GM12878 (cell line): Measurements from ENCODE around the gene MAST4. TPM values are rescaled to one million over a fixed set of nuclear protein-coding genes. Genes with fewer than 3 reads are reported as not detected.

Experiments
- ATAC-seq: fragments of 200-7000 bp; cut with Tn5 transposase; 3 replicates; pipeline ENCODE4 v1.9.1; 2020; ENCODE audit warnings: mild to moderate bottlenecking, moderate library complexity
- BruUV-seq: library from RNA; stranded (reverse); fragments of 400-500 nt; replicated peaks from 2 replicates; lab custom pipeline; 2021; lab: Mats Ljungman, UMichigan
- CTCF ChIA-PET: fragments of 300-600 bp; sonication (Branson Sonifier 250); formaldehyde crosslinking; extraction: SDS; loops from one replicate; lab custom pipeline; 2021; ENCODE audit warnings: inconsistent platforms; lab: Yijun Ruan, JAX
- POLR2A ChIA-PET: fragments of 350-600 bp; formaldehyde crosslinking; extraction: SDS; loops from one replicate; lab custom pipeline; 2021; ENCODE audit warnings: inconsistent platforms; lab: Charles Lee
- RAD21 ChIA-PET: fragments of 300-600 bp; sonication (Branson Sonifier 250); formaldehyde crosslinking; loops from one replicate; lab custom pipeline; 2023; ENCODE audit warnings: antibody characterized with exemption; ENCODE audit not compliant: unreplicated experiment; lab: Charles Lee
- SMC1A ChIA-PET: fragments of 300-600 bp; sonication (Branson Sonifier 250); formaldehyde crosslinking; loops from one replicate; lab custom pipeline; 2023; ENCODE audit not compliant: unreplicated experiment, uncharacterized antibody; lab: Charles Lee
- DNase-seq: peaks from one replicate; pipeline ENCODE4 v3.0.0-alpha.2; 2011; ENCODE audit warnings: low read depth, low spot score
- FAIRE-seq: peaks from 3 replicates; lab custom pipeline; 2011; peaks lifted over from hg19 to GRCh38; lab: Jason Lieb, UNC
- H2AFZ ChIP-seq: 2 replicates; pipeline ENCODE4 v1.6.0; 2011; ENCODE audit warnings: low read depth, low read length, control low read depth; ENCODE audit not compliant: control insufficient read depth
- H3K27ac ChIP-seq: 2 replicates; pipeline ENCODE4 v1.5.1; 2011; ENCODE audit warnings: control low read depth; ENCODE audit not compliant: control insufficient read depth, insufficient read depth
- H3K27me3 ChIP-seq, 2 experiments: replicated peaks in 1 of 2; 2 replicates each; pipeline versions ENCODE4 v1.6.0 to v1.6.1; 2011; ENCODE audit warnings: low read length in 1 of 2; ENCODE audit not compliant: control insufficient read depth in 2 of 2, insufficient read depth in 2 of 2
- H3K36me3 ChIP-seq, 2 experiments: 2 replicates each; pipeline ENCODE4 v1.5.1; 2011; ENCODE audit warnings: low read length in 1 of 2; ENCODE audit not compliant: control insufficient read depth in 2 of 2, insufficient read depth in 2 of 2
- H3K4me1 ChIP-seq: 2 replicates; pipeline ENCODE4 v1.6.1; 2011; ENCODE audit warnings: mild to moderate bottlenecking, low read length, moderate library complexity, mixed read lengths; ENCODE audit not compliant: control insufficient read depth, insufficient read depth
- H3K4me2 ChIP-seq: 2 replicates; pipeline ENCODE4 v1.6.0; 2011; ENCODE audit warnings: control low read depth; ENCODE audit not compliant: control insufficient read depth, insufficient read depth
- H3K4me3 ChIP-seq: fragments of 200-600 bp; sonication (generic); 2 replicates; pipeline ENCODE4 v1.5.1; 2016
- H3K79me2 ChIP-seq: 2 replicates; pipeline ENCODE4 v1.6.0; 2011; ENCODE audit warnings: low read length; ENCODE audit not compliant: control insufficient read depth, insufficient read depth
- H3K9ac ChIP-seq: 2 replicates; pipeline ENCODE4 v1.8.0; 2011; ENCODE audit warnings: low read length, control low read depth, mixed read lengths; ENCODE audit not compliant: control insufficient read depth, insufficient read depth
- H3K9me3 ChIP-seq: replicated peaks from 3 replicates; pipeline ENCODE4 v1.5.1; 2011; ENCODE audit warnings: mild to moderate bottlenecking, low read length; ENCODE audit not compliant: control insufficient read depth, insufficient read depth
- H4K20me1 ChIP-seq: 2 replicates; pipeline ENCODE4 v1.6.0; 2011; ENCODE audit not compliant: control insufficient read depth, insufficient read depth
- ASH2L ChIP-seq: fragments of 300-600, 200-600 bp; sonication (generic); IDR thresholded peaks from 2 replicates; pipeline ENCODE4 v1.6.1; 2017; ENCODE audit warnings: low read depth, mild to moderate bottlenecking, borderline replicate concordance
- EZH2 ChIP-seq: IDR thresholded peaks from 2 replicates; pipeline ENCODE4 v1.6.1; 2012; ENCODE audit warnings: low read depth, mild to moderate bottlenecking, control low read depth, inconsistent platforms, low read length, borderline replicate concordance; ENCODE audit not compliant: control insufficient read depth
- LARP7 ChIP-seq: fragments of 450-650 bp; IDR thresholded peaks from 2 replicates; pipeline ENCODE4 v1.6.1; 2017; ENCODE audit warnings: mild to moderate bottlenecking
- MEF2B ChIP-seq: fragments of 450-650 bp; IDR thresholded peaks from 2 replicates; pipeline ENCODE4 v1.6.1; 2018; ENCODE audit warnings: mild to moderate bottlenecking, moderate library complexity; ENCODE audit not compliant: partially characterized antibody, poor library complexity, severe bottlenecking
- MTA3 ChIP-seq: IDR thresholded peaks from 2 replicates; pipeline ENCODE4 v1.6.1; 2012; ENCODE audit warnings: low read length, inconsistent platforms, borderline replicate concordance
- MYC ChIP-seq: IDR thresholded peaks from 2 replicates; pipeline ENCODE4 v1.6.1; 2011; ENCODE audit warnings: mild to moderate bottlenecking, low read length, moderate library complexity, inconsistent platforms; ENCODE audit not compliant: insufficient read depth, insufficient replicate concordance, insufficient read length, severe bottlenecking
- NR2C2 ChIP-seq: IDR thresholded peaks from 2 replicates; pipeline ENCODE4 v1.6.1; 2011; ENCODE audit warnings: borderline replicate concordance, low read depth; ENCODE audit not compliant: control insufficient read depth, insufficient read length
- RAD51 ChIP-seq: fragments of 450-650 bp; IDR thresholded peaks from 2 replicates; pipeline ENCODE4 v1.6.1; 2016; ENCODE audit warnings: moderate library complexity, mild to moderate bottlenecking, inconsistent platforms
- WRNIP1 ChIP-seq: IDR thresholded peaks from 2 replicates; pipeline ENCODE4 v1.6.1; 2011; ENCODE audit warnings: low read depth, low read length, improper control_type of control experiment, borderline replicate concordance
- WGBS: methylation state at CpG from one replicate; pipeline ENCODE4 v1.1.6; 2016; ENCODE audit warnings: low lambda C conversion rate; ENCODE audit not compliant: insufficient replicate concordance, insufficient coverage; ENCODE audit errors: missing lambda C conversion rate; 5-methylcytosine and 5-hydroxymethylcytosine counted together
- in situ Hi-C: fragments of 300-500 bp; cut with MboI; formaldehyde crosslinking; loops from 9 replicates; pipeline ENCODE4 v1.14.3; 2018; ENCODE audit warnings: mixed read lengths
- intact Hi-C: fragments of 100-400 bp; cut with micrococcal nuclease; formaldehyde crosslinking; loops from one replicate; pipeline ENCODE4 v1.14.2; 2022; ENCODE audit not compliant: unreplicated experiment
- polyA plus RNA-seq, 11 experiments: library from polyadenylated mRNA; depleted of rRNA in 4 of 11; unstranded in 6 of 11; stranded (reverse) in 5 of 11; fragments of >200 nt; fragmentation: Nextera tagmentation in 4 of 11; fragmentation: Illumina TruSeq in 1 of 11; extraction: Ambion mirVana in 4 of 11; extraction: Trizol in 1 of 11; gene quantifications; 1 replicate in 1 of 11; 2 replicates in 10 of 11; pipeline versions ENCODE4 v1.2.1 to v1.2.3, GENCODE V29; 2011 to 2016; ENCODE audit warnings: inconsistent platforms in 2 of 11, missing spikeins in 2 of 11, low read depth in 1 of 11
- total RNA-seq, 4 experiments: library from RNA; depleted of rRNA in 3 of 4; stranded (reverse); fragments of >200 nt in 3 of 4; fragmentation: Illumina TruSeq in 1 of 4; extraction: Trizol in 1 of 4; gene quantifications; 2 replicates each; pipeline versions ENCODE4 v1.2.1 to v1.2.3, GENCODE V29; 2013 to 2021
- TF ChIP-seq, protein P1 (sequence below): IDR thresholded peaks from 2 replicates; pipeline ENCODE4 v1.6.1; 2012; ENCODE audit warnings: low read depth, low read length, improper control_type of control experiment
- TF ChIP-seq, protein P2 (sequence below): fragments of 450-650 bp; IDR thresholded peaks from 2 replicates; pipeline ENCODE4 v1.6.1; 2016; ENCODE audit warnings: mild to moderate bottlenecking, moderate library complexity, borderline replicate concordance
- TF ChIP-seq, protein P3 (sequence below): fragments of 450-650 bp; conservative IDR thresholded peaks from 2 replicates; pipeline ENCODE4 v1.6.1; 2017; ENCODE audit warnings: mild to moderate bottlenecking, moderate library complexity

The MAST4 gene
- total and polyA plus RNA-seq, 10 of the 15 experiments (the other 5 are each of a cell fraction or from before 2014, with no cell fraction given) = 0.02 to 1.6 (median 0.29) TPM; not detected in 1

DNA sequence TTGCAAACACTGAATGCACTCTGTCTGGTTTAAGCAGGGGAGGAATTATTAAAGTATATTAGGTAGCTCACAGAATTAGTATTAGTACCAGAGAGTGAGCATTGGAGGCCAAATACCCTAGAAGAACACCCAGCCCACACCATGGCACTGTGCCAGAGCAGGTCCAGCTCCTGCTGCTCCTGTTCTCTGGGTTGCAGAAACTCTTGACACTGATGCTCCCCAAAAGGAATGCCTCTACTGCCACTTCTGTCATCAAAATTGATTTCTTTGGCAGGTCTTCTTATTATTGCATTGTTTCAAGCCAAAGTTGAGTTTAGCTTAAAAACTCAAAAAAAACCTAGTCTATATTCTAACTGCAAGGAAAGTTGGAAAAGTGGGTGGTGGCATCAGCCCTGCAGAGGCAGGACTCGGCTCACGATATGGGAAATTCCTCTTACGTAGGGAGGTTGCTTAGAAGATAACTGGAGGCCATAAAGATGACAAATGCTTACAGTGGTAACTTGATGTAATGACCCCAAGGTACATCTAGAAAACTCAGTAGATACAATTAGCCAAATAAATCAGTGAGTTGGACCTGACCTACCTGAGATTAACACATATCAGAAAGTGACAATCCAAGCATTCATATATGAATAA lies 477.0 kb downstream of the MAST4 start:
- ATAC-seq (no peak), DNase-seq (no peak), FAIRE-seq (no peak)
- Histone ChIP-seq H3K4me3 (no peak overlapping the region), H3K4me2 (no peak overlapping the region), H3K27ac (no peak overlapping the region), H3K9me3 (no peaks in the 10 kb centered on the region), H3K4me1 (no peaks in the 10 kb centered on the region), H2AFZ (no peak overlapping the region), H3K36me3 (no peaks in the 10 kb centered on the region), H3K79me2 (no peaks in the 10 kb centered on the region), H3K9ac (no peak overlapping the region), H4K20me1 (no peaks in the 10 kb centered on the region; the same call in 1 of the 2 replicates), H3K27me3 (no peaks in the 10 kb centered on the region)
- BruUV-seq = no TSS peak
- RAD21 ChIA-PET = no interaction called here
- SMC1A ChIA-PET = no interaction called here
- intact Hi-C loops = no loop called here
- in situ Hi-C loops = no loop called here
- CTCF ChIA-PET = no interaction called here
- WGBS = 80% methylated on average over 3 of the region's 3 CpGs
- POLR2A ChIA-PET = no interaction called here
- TF ChIP-seq, protein P1, sequence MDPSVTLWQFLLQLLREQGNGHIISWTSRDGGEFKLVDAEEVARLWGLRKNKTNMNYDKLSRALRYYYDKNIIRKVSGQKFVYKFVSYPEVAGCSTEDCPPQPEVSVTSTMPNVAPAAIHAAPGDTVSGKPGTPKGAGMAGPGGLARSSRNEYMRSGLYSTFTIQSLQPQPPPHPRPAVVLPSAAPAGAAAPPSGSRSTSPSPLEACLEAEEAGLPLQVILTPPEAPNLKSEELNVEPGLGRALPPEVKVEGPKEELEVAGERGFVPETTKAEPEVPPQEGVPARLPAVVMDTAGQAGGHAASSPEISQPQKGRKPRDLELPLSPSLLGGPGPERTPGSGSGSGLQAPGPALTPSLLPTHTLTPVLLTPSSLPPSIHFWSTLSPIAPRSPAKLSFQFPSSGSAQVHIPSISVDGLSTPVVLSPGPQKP = no peak
- TF ChIP-seq MEF2B (no peak), ASH2L (no peak), MYC (no peak), WRNIP1 (no peak), MTA3 (no peak), EZH2 (no peak), NR2C2 (no peak), LARP7 (no peak), RAD51 (no peak)
- TF ChIP-seq, protein P2, sequence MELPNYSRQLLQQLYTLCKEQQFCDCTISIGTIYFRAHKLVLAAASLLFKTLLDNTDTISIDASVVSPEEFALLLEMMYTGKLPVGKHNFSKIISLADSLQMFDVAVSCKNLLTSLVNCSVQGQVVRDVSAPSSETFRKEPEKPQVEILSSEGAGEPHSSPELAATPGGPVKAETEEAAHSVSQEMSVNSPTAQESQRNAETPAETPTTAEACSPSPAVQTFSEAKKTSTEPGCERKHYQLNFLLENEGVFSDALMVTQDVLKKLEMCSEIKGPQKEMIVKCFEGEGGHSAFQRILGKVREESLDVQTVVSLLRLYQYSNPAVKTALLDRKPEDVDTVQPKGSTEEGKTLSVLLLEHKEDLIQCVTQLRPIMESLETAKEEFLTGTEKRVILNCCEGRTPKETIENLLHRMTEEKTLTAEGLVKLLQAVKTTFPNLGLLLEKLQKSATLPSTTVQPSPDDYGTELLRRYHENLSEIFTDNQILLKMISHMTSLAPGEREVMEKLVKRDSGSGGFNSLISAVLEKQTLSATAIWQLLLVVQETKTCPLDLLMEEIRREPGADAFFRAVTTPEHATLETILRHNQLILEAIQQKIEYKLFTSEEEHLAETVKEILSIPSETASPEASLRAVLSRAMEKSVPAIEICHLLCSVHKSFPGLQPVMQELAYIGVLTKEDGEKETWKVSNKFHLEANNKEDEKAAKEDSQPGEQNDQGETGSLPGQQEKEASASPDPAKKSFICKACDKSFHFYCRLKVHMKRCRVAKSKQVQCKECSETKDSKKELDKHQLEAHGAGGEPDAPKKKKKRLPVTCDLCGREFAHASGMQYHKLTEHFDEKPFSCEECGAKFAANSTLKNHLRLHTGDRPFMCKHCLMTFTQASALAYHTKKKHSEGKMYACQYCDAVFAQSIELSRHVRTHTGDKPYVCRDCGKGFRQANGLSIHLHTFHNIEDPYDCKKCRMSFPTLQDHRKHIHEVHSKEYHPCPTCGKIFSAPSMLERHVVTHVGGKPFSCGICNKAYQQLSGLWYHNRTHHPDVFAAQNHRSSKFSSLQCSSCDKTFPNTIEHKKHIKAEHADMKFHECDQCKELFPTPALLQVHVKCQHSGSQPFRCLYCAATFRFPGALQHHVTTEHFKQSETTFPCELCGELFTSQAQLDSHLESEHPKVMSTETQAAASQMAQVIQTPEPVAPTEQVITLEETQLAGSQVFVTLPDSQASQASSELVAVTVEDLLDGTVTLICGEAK = no peak
- TF ChIP-seq, protein P3, sequence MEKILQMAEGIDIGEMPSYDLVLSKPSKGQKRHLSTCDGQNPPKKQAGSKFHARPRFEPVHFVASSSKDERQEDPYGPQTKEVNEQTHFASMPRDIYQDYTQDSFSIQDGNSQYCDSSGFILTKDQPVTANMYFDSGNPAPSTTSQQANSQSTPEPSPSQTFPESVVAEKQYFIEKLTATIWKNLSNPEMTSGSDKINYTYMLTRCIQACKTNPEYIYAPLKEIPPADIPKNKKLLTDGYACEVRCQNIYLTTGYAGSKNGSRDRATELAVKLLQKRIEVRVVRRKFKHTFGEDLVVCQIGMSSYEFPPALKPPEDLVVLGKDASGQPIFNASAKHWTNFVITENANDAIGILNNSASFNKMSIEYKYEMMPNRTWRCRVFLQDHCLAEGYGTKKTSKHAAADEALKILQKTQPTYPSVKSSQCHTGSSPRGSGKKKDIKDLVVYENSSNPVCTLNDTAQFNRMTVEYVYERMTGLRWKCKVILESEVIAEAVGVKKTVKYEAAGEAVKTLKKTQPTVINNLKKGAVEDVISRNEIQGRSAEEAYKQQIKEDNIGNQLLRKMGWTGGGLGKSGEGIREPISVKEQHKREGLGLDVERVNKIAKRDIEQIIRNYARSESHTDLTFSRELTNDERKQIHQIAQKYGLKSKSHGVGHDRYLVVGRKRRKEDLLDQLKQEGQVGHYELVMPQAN = no peak
